Ishikawa (cell line): ENCODE data around the gene ILKAP.

Experiments used
- CEBPB ChIP-seq: IDR thresholded peaks from 2 replicates; pipeline ENCODE4 v1.6.1; 2012
- CREB1 ChIP-seq: IDR thresholded peaks from 2 replicates; pipeline ENCODE4 v1.6.1; 2012; ENCODE audit warnings: low read depth
- EGR1 ChIP-seq: IDR thresholded peaks from 2 replicates; pipeline ENCODE4 v1.6.1; 2012
- EP300 ChIP-seq: IDR thresholded peaks from 2 replicates; pipeline ENCODE4 v1.6.1; 2012; ENCODE audit warnings: borderline replicate concordance
- FOXM1 ChIP-seq: IDR thresholded peaks from 2 replicates; pipeline ENCODE4 v1.6.1; 2012; ENCODE audit warnings: low read depth, borderline replicate concordance
- MAX ChIP-seq: IDR thresholded peaks from 2 replicates; pipeline ENCODE4 v1.6.1; 2012
- NFIC ChIP-seq: IDR thresholded peaks from 2 replicates; pipeline ENCODE4 v1.6.1; 2012
- RAD21 ChIP-seq: IDR thresholded peaks from 2 replicates; pipeline ENCODE4 v1.6.1; 2012; ENCODE audit warnings: low read depth
- REST ChIP-seq: IDR thresholded peaks from 2 replicates; pipeline ENCODE4 v1.6.1; 2012; ENCODE audit warnings: low read depth, mild to moderate bottlenecking
- TAF1 ChIP-seq: IDR thresholded peaks from 2 replicates; pipeline ENCODE4 v1.6.1; 2012; ENCODE audit warnings: low read depth, mild to moderate bottlenecking
- TCF12 ChIP-seq: IDR thresholded peaks from 2 replicates; pipeline ENCODE4 v1.6.1; 2012; ENCODE audit warnings: low read depth
- TEAD4 ChIP-seq: IDR thresholded peaks from 2 replicates; pipeline ENCODE4 v1.6.1; 2012
- USF1 ChIP-seq: IDR thresholded peaks from 2 replicates; pipeline ENCODE4 v1.6.1; 2012
- YY1 ChIP-seq: IDR thresholded peaks from 2 replicates; pipeline ENCODE4 v1.6.1; 2012; ENCODE audit warnings: low read depth
- ZBTB7A ChIP-seq: IDR thresholded peaks from 2 replicates; pipeline ENCODE4 v1.6.1; 2012; ENCODE audit warnings: low read depth

ILKAP gene

GRCh38 chr2:238157506-238158017, 45.9 kb downstream of the ILKAP start:
- TF ChIP-seq MAX (peak; percentile 90), NFIC (peak; percentile 74), TAF1 (0 out of 2 replicates have a peak, but pooled peaks have one; percentile 9), FOXM1 (peak; percentile 55; the same call in 1 of the 2 replicates), ZBTB7A (0 out of 2 replicates have a peak, but pooled peaks have one; percentile 16), TCF12 (peak; percentile 87), EP300 (peak; percentile 71; the same call in 1 of the 2 replicates), CREB1 (no peak), TEAD4 (peak; percentile 40), USF1 (no peak)

GRCh38 chr2:238155761-238156694, 47.5 kb downstream of the ILKAP start:
- peak; percentile 91; the same call in 1 of the 2 replicates for TF ChIP-seq ZBTB7A
- no peak for TF ChIP-seq CREB1

GRCh38 chr2:238155051-238155760, 48.3 kb downstream of the ILKAP start:
- TF ChIP-seq CREB1 (no peak), REST (no peak), TCF12 (peak; percentile 93), TEAD4 (peak; percentile 80), YY1 (peak; percentile 27; the same call in 1 of the 2 replicates), USF1 (peak; percentile 4; the same call in 1 of the 2 replicates), MAX (peak; percentile 87), CEBPB (0 out of 2 replicates have a peak, but pooled peaks have one; percentile 9), FOXM1 (peak; percentile 63), RAD21 (peak; percentile 18; the same call in 1 of the 2 replicates), NFIC (peak; percentile 77), EP300 (peak; percentile 89), ZBTB7A (no peak), TAF1 (no peak), EGR1 (no peak)

- TF ChIP-seq TAF1 (no peak), USF1 (no peak)
These were observed 48.9 kb downstream of the ILKAP start for GRCh38 chr2:238154570-238154969.

GRCh38 chr2:238152771-238153688, 50.5 kb downstream of the ILKAP start:
- TF ChIP-seq TCF12 (no peak), EP300 (no peak), ZBTB7A (no peak), USF1 (no peak)

GRCh38 chr2:238151628-238152235, 51.8 kb downstream of the ILKAP start:
- TF ChIP-seq CEBPB (no peak), FOXM1 (no peak), TEAD4 (no peak), NFIC (no peak), RAD21 (no peak), USF1 (no peak), TCF12 (no peak), YY1 (no peak), MAX (no peak), ZBTB7A (no peak), EP300 (no peak), REST (no peak), CREB1 (no peak), EGR1 (no peak), TAF1 (no peak)
